ENCODE measurements around the gene JUN. TPM values are rescaled to one million over a fixed set of nuclear protein-coding genes. Genes with fewer than 3 reads are reported as not detected.

Gene JUN
- polyA plus RNA-seq, 1 donor from 2014 or later, result 217 TPM

DNA sequence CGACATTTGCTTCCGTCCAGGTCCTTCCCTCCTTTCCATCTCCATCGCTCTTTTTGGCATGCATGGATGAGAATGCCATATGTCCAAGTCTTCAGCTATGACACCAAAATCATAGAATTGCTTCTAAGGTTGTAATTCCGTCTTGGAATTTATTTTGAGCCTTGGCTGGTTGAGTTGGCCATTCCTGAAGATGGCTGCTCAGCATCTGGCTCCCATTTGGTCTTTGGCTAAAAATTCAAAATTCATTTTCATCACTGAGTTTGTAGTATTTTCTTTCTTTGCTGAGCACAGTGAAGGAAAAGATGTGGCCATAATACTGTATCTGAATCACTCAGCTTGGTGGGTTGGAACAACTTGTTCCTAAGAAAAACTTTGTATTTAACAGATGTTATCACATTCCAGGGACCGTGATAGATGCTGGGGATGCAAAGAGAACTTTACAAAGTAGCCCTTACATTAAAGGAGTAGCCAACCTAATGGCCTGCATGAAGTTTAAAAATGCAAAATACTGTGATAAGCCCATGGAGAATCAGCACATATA is 15.6 kb downstream of the JUN start:
- H3K4me1 Mint-ChIP-seq, result peaks cover 0 to 4% (median 3%) of the 10 kb centered on the region in 3 donors
- H3K27ac Mint-ChIP-seq, result peak overlapping the region in 1 of 3 donors; percentile 16
- no peak overlapping the region for H3K4me3 Mint-ChIP-seq
- no peaks in the 10 kb centered on the region for H3K36me3 Mint-ChIP-seq
- H3K27me3 Mint-ChIP-seq, result peaks cover 2% of the 10 kb centered on the region
- peaks cover 0 to 4% (median 0%) of the 10 kb centered on the region in 3 donors for H3K9me3 Mint-ChIP-seq

DNA sequence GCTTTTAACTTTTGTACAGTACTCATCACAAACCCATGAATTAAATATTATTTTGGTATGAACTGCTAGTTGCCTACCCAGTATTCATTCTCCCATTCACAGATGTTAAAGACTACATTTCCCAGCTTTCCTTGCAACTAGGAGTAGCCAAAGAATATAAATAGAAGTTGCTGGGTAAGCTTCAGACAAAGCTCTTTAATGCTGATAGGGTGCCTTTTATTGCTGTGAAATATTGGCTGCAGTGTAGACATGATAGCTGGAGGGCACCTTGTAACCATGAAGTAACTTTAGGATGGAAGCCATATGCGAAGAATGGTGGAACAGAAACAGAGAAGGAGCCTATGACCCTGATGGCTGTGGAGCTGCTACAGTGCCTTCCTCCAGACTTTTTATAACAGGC is 16.7 kb downstream of the JUN start:
- Mint-ChIP-seq H3K27me3 (peaks cover 2% of the 10 kb centered on the region), H3K27ac (no peak overlapping the region), H3K4me3 (no peak overlapping the region), H3K36me3 (peaks cover 2% of the 10 kb centered on the region), H3K9me3 (peaks cover 0 to 4% (median 0%) of the 10 kb centered on the region in 3 donors), H3K4me1 (no peaks in the 10 kb centered on the region)

DNA sequence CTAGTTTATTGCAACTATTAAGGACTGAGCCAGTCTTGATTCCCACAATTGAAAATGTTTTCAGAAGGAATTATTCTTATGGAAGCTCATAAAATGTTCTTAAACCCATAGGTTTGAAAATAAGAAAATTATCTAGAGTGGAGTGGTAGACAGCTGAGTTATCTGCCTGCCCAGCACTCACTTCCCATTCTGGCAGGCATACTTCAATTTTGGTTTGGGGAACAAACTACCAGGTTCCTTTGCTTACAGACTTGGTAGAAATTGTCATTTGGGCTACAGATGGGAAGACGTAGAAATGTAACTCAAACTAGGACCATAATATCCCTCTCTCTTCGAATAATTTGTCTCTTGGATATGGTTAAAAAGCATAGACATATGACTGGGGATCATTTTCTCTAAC is 18.4 kb downstream of the JUN start:
- Mint-ChIP-seq H3K27ac (no peak overlapping the region), H3K9me3 (peaks cover 0 to 4% (median 0%) of the 10 kb centered on the region in 3 donors), H3K36me3 (peaks cover 2% of the 10 kb centered on the region), H3K4me1 (no peaks in the 10 kb centered on the region), H3K27me3 (peaks cover 3% of the 10 kb centered on the region), H3K4me3 (no peak overlapping the region)

DNA sequence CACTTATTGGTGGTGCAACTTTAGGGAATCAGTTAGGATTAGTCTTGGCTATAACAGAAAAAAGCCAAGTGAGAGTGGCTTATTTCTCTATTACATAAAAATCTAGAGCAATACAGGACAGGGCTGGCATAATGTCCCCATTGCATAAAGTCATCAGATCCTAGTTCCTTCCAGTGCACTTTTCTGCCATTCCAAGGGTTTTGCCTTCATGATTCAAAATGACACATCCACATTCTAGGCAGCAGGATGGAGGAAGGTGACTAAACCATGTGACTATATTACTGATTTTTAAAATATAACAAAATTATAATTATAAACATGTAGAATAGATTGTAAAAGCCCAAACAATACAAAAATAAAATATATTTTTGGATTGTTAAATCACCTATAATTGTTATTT is 18.8 kb downstream of the JUN start:
- H3K36me3 Mint-ChIP-seq, result peaks cover 2% of the 10 kb centered on the region
- H3K4me3 Mint-ChIP-seq, result no peak overlapping the region
- H3K27me3 Mint-ChIP-seq, result peaks cover 3% of the 10 kb centered on the region
- peaks cover 0 to 4% (median 0%) of the 10 kb centered on the region in 3 donors for H3K9me3 Mint-ChIP-seq
- H3K27ac Mint-ChIP-seq, result no peak overlapping the region
- H3K4me1 Mint-ChIP-seq, result no peaks in the 10 kb centered on the region

DNA sequence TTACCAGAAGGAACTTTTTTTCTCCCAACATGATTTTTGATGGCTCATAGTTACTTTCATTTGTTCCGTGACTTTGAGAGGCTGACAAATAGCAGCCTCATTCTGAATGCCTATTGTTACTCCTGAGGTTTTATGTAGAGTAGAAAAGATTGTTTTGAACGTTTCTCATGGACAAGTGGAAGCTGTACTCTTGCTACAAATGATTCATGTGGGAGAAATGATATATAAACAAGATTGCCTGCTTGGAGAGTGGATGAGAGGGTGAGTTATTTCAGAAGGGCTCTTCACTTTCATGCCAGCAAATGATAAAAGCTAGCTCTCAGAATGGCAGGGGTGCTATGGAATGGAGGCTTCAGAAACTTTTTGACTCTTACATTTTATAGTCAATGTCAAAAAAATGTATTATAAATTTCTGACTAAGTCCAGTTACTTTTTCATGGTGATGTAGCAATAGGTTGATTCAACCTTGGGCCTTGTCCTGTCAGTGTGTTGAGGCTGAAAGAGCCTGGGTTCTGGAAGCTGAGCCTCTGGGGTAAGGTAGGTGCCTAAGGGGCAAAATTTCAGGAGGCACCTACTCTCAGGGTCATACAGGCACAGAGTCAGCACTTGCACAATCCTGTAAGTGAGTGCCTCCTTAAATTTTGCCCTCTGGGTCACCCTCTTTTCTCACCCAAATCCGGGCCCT is 19.4 kb downstream of the JUN start:
- Mint-ChIP-seq H3K4me1 (no peaks in the 10 kb centered on the region), H3K4me3 (no peak overlapping the region), H3K27me3 (peaks cover 3% of the 10 kb centered on the region), H3K27ac (no peak overlapping the region), H3K9me3 (peaks cover 0 to 4% (median 0%) of the 10 kb centered on the region in 3 donors), H3K36me3 (peaks cover 2% of the 10 kb centered on the region)

DNA sequence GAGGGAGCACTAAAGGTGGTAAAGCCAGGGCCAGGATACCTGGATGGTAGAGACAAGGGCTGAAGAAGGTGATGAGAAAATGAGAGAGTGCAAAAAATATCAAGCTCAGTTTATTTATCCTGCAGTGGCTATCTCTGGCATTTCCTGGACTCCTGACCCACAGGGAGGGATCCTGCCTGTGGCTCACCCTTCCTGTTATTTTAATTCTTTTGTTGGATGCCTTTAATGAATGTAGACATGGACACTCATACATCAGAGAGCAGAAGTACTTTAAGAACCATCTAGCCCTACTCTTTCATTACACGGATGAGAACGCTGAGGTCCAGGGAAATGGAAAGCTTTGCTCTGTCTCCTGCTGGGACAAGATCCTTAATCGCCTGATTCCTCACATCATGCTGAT is 20.6 kb downstream of the JUN start:
- no peak overlapping the region for H3K27ac Mint-ChIP-seq
- H3K4me3 Mint-ChIP-seq, result no peak overlapping the region
- H3K4me1 Mint-ChIP-seq, result no peaks in the 10 kb centered on the region
- peaks cover 0 to 3% (median 0%) of the 10 kb centered on the region in 3 donors for H3K9me3 Mint-ChIP-seq
- H3K27me3 Mint-ChIP-seq, result peaks cover 3% of the 10 kb centered on the region
- H3K36me3 Mint-ChIP-seq, result peaks cover 2% of the 10 kb centered on the region

DNA sequence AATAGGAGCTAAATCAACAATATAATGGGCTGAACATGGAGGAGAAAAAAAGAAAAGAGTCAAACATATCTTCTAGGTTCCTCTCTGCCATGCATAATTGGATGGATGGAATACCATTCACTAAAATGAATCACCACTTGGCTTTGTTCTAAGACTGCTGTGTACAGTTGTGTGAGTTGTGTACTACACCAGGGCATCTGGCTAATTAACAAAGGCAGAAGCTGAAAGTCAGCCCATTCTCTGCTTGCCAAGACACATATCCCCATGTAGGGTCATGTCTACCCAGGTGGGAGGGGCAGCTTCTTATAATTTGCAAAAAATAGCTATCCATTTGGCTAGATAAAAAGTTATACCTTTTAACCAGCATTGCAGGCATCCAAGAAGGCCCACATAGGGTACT is 21.0 kb downstream of the JUN start:
- Mint-ChIP-seq H3K4me3 (no peak overlapping the region), H3K4me1 (no peaks in the 10 kb centered on the region), H3K27ac (peak overlapping the region in 1 of 3 donors; percentile 68), H3K27me3 (peaks cover 3% of the 10 kb centered on the region), H3K36me3 (peaks cover 2% of the 10 kb centered on the region), H3K9me3 (no peaks in the 10 kb centered on the region)

DNA sequence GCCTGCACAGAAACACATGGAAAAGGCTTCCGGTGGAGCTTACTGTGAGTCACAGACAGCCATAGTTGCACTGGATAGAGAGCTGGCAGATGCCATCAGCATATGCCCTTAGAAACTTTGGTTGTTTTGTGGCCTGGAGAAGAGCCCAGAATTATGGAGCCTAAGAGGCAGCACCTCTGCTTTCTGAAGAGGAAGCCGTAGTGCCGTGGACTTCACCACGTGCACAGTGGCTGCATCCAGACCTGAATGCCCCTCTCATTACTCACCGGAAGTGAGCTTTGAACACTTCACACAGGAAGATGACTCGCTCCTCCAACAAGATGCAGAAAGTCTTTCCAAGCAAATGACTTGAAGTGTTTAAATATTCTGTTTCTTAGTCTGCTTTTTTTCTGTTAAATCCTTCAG is 28.4 kb downstream of the JUN start:
- no peak overlapping the region for H3K4me3 Mint-ChIP-seq
- H3K27ac Mint-ChIP-seq, result no peak overlapping the region
- H3K9me3 Mint-ChIP-seq, result no peaks in the 10 kb centered on the region
- H3K27me3 Mint-ChIP-seq, result no peaks in the 10 kb centered on the region
- peaks cover 0 to 14% (median 10%) of the 10 kb centered on the region in 3 donors for H3K4me1 Mint-ChIP-seq
- H3K36me3 Mint-ChIP-seq, result peaks cover 2% of the 10 kb centered on the region

DNA sequence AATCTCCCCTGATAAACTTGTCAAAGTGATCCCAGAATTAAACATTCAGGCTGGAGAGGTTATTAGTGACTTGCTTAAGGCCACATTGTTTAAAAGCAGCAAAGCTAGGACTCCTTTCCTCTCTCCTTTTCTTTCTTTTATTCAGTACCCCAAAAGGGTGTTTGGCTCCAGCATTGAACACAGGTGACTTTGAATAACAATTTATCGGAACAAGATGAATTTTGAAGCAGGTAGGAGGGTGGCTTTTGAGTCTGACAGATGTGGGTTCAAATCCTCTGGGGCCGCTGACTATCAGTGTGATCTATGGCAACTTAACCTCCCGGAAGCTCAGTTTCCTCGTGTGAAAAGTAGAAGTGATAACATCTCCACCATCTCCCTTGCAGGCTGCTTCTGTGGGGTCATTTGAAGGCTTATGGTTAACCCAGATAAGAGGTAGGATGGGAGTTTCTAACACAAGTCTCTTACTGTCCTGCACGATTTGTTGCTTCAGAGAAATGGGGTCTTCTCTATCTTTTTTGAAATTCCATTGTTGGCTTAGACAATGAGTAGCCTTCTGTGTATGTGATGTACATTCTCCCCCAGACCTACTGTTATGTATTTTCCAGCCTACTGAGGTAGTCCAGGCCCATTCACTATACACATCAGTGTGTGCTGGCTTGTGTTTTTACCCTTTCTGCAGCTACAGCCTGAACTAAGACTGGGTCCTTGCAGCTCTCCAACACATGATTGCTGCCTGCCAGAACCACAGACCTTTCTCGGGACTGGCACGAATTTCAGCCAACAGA is 29.0 kb downstream of the JUN start:
- Mint-ChIP-seq H3K36me3 (peaks cover 2% of the 10 kb centered on the region), H3K27me3 (no peaks in the 10 kb centered on the region), H3K27ac (no peak overlapping the region), H3K4me1 (peaks cover 0 to 14% (median 10%) of the 10 kb centered on the region in 3 donors), H3K9me3 (no peaks in the 10 kb centered on the region), H3K4me3 (no peak overlapping the region)

DNA sequence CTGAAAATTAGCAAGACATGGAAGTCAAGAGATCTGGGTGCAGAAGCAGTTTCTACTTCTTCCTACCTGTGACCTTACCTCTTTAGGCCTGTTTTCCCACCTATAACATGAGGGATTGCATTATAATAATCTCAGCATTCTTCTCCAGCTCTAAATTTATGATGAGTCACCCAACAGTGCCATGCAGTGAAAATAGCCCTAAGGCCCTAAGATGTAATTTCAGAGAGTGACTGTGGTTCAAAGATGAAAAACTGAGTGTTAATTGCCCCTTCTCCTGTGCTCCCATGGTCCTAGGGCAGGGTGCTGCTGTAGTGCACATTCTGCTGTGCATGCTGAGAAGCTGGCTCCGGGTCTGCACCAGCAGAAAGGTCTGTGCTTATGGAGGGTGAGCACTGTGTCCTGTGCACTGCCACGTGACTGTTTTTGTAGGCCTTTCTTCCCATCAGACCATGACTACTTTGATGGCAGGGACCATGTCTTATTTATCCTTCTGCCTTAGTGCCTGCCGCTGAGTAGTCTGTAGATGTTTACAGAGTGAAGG is 29.7 kb downstream of the JUN start:
- Mint-ChIP-seq H3K9me3 (no peaks in the 10 kb centered on the region), H3K4me3 (no peak overlapping the region), H3K4me1 (peaks cover 0 to 14% (median 10%) of the 10 kb centered on the region in 3 donors)

DNA sequence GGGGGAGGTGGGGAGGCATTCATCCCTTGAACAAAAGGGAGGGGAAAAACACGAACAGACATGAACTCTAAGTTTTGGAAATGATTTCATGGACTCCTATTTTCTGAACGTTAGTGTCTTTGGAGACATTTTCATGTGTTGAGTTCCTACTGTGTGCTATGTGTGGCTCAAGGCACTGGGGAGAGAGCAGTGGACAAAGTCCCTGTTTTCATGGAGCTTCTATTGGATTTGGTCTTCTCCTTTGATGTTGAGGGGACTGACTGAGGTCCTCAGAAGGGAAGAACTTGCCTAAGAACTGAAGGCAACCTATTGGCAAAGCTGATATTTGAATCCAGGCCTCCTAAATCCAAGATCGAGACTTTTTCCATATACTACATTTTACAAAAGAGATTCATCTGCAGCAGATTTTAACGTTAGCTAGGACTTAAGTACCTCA is 30.4 kb downstream of the JUN start:
- Mint-ChIP-seq H3K27me3 (no peaks in the 10 kb centered on the region), H3K9me3 (no peaks in the 10 kb centered on the region), H3K4me3 (no peak overlapping the region), H3K36me3 (peaks cover 2% of the 10 kb centered on the region), H3K27ac (no peak overlapping the region), H3K4me1 (peaks cover 0 to 14% (median 10%) of the 10 kb centered on the region in 3 donors)

More for the DNA sequence above, 29.7 kb downstream of the JUN start:
- H3K27ac Mint-ChIP-seq, result no peak overlapping the region
- peaks cover 2% of the 10 kb centered on the region for H3K36me3 Mint-ChIP-seq
- H3K27me3 Mint-ChIP-seq, result no peaks in the 10 kb centered on the region

DNA sequence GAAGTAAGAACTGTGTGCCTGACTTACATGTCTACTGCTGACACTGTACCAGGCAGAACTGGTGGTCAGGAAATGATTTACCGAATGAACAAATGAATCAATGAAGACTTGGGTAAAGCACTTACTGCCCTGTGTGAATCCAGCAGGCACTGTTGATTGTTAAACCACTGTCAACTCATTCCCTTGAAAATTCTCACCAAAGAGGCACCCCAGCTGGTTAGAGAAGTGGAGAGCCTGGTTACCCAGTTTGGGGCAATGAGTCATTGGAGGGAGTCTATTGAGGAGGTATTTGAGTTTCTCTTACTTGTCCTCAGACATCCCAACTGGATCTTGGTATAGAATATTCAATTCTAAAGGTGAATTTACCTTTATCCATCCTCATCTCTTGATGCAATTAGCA is 34.2 kb downstream of the JUN start:
- peak overlapping the region in 1 of 3 donors; percentile 18 for H3K27ac Mint-ChIP-seq
- peaks cover 0 to 3% (median 0%) of the 10 kb centered on the region in 3 donors for H3K4me1 Mint-ChIP-seq
- peaks cover 8% of the 10 kb centered on the region for H3K27me3 Mint-ChIP-seq
- H3K9me3 Mint-ChIP-seq, result no peaks in the 10 kb centered on the region
- no peak overlapping the region for H3K4me3 Mint-ChIP-seq
- peaks cover 2% of the 10 kb centered on the region for H3K36me3 Mint-ChIP-seq

DNA sequence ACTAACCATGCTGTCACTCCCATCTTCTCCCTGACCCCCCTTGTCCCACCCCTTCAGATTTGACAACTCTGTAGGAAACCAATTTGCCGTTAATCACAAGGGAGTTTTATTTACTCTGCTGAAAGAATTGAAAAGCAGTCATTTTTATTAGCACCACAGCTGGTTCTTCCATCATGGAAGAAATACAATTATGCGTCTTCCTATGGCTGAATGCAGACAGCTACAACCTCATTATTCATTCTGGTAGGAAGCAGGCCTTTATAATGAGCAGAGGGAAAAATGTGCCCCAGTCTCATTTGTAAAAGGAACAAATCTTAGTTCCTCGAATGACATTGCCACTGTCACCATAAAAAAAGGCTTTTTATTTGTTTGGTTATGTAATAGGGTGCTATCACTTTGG is 35.2 kb downstream of the JUN start:
- Mint-ChIP-seq H3K27ac (no peak overlapping the region), H3K9me3 (no peaks in the 10 kb centered on the region), H3K4me1 (no peaks in the 10 kb centered on the region), H3K4me3 (no peak overlapping the region), H3K36me3 (peaks cover 2% of the 10 kb centered on the region), H3K27me3 (peaks cover 8% of the 10 kb centered on the region)

DNA sequence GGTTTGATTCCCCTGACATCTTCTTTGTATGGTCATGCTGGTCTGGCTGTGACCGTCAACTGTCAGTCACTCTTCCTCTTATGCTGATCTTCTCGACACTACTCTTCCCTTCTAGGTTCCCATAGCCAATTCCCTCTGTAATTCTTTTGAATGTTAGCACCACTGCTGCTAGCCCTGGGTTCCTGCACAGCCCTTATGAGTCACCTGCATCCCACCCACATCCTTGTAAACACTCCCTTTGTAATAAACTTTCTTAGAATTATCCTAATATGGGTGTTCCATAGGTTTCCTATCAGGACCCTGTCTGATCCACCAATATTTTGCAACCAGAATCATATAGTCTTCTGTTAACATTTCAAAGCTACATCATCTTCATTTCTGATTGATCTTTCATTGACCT is 37.1 kb downstream of the JUN start:
- Mint-ChIP-seq H3K27ac (no peak overlapping the region), H3K36me3 (no peaks in the 10 kb centered on the region), H3K27me3 (peaks cover 8% of the 10 kb centered on the region), H3K4me3 (no peak overlapping the region), H3K9me3 (no peaks in the 10 kb centered on the region), H3K4me1 (no peaks in the 10 kb centered on the region)

DNA sequence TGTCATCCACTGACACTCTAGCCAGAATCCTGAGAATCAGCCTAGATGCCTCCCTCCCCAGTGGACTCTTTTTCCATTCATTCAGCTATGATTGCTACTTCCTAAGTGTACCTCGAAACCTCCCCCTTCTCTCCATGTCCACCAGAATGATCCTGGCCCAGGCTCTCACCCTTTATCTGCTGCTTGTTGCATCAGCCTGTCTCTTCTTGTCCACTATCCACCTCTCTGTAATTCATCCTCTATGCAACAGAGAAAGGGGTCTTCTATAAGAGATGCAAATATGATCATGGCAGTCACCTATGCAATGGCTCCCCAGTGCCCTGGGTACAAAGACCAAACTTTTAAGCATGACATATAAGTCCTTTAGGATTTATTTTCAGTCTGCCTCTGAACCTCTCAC is 37.7 kb downstream of the JUN start:
- no peak overlapping the region for H3K4me3 Mint-ChIP-seq
- H3K36me3 Mint-ChIP-seq, result no peaks in the 10 kb centered on the region
- H3K4me1 Mint-ChIP-seq, result no peaks in the 10 kb centered on the region
- H3K9me3 Mint-ChIP-seq, result no peaks in the 10 kb centered on the region
- H3K27me3 Mint-ChIP-seq, result peaks cover 8% of the 10 kb centered on the region
- H3K27ac Mint-ChIP-seq, result no peak overlapping the region

All from IgD-negative memory B cell (primary cell).